IPS-11a (cell line): ENCODE measurements around the gene GDPD3.

Source experiments
- H3K4me3 ChIP-seq: one replicate; pipeline ENCODE4 v1.5.1; 2013; ENCODE audit warnings: low read depth, low read length, control low read depth

The GDPD3 gene

GRCh38 chr16:30060836-30061554, 52.3 kb downstream of the GDPD3 start:
- H3K4me3 ChIP-seq, result no peak overlapping the region

GRCh38 chr16:30060346-30060745, 53.0 kb downstream of the GDPD3 start:
- no peak overlapping the region for H3K4me3 ChIP-seq

GRCh38 chr16:30054959-30055553, 58.3 kb downstream of the GDPD3 start:
- H3K4me3 ChIP-seq, result no peak overlapping the region
